ENCODE measurements around the gene NEURL1.

DNA sequence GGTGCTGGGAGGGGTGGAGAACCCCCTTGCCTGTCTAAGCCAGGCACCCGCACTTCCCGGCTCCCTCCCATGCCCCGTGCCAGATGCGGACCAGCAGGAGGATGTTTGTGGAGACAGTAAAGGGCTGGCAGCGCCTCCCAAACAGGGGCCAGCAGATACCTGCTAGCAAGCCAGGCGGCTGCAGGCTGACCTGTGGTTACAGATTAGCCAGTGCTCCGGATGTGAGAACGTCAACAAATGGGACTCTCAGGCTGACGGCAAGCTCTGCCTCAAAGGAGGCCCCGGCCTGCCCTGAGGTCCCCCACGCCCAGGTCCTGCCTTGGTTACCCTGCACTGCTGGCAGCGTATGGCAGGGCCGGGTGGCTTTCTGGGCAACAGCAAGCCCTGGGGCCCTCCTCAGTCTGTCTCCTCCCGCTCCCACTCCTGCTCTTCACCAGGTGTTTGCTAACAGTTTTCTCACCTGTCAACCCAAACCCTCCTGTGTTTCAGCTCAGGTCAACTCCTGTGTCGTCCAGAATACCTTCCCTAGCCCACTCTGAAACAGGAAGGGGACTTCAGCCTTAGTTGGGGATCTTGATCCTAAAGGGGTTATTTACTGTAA lies 85.4 kb downstream of the NEURL1 start:
- TF ChIP-seq, protein P1, sequence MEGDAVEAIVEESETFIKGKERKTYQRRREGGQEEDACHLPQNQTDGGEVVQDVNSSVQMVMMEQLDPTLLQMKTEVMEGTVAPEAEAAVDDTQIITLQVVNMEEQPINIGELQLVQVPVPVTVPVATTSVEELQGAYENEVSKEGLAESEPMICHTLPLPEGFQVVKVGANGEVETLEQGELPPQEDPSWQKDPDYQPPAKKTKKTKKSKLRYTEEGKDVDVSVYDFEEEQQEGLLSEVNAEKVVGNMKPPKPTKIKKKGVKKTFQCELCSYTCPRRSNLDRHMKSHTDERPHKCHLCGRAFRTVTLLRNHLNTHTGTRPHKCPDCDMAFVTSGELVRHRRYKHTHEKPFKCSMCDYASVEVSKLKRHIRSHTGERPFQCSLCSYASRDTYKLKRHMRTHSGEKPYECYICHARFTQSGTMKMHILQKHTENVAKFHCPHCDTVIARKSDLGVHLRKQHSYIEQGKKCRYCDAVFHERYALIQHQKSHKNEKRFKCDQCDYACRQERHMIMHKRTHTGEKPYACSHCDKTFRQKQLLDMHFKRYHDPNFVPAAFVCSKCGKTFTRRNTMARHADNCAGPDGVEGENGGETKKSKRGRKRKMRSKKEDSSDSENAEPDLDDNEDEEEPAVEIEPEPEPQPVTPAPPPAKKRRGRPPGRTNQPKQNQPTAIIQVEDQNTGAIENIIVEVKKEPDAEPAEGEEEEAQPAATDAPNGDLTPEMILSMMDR (conservative IDR thresholded peaks at IDR 0.05 in 1 of 2, IDR thresholded peaks at IDR 0.05 in 1 of 2; ENCODE audit: extremely low read depth in 1 of 2, insufficient read depth in 1 of 2, low read depth in 1 of 2, low read length in 2 of 2), result no peak
- no peak for TF ChIP-seq EZH2 (IDR thresholded peaks at IDR 0.05; ENCODE audit: borderline replicate concordance, low read length)
